HG03520 (cell line): ENCODE results near the gene EP400.

Experiments used
- ATAC-seq: cut with Tn5 transposase; IDR thresholded peaks from one replicate; pipeline ENCODE4 v1.9.1; 2021; ENCODE audit warnings: mild to moderate bottlenecking, moderate library complexity; ENCODE audit not compliant: unreplicated experiment

Gene EP400

GRCh38 chr12:131927110-131928079 is 22.3 kb upstream of the EP400 start:
- ATAC-seq, result no peak

- peak; percentile 4 for ATAC-seq
These were observed 21.5 kb upstream of the EP400 start for GRCh38 chr12:131928080-131928710.

- ATAC-seq, result peak; percentile 58
These were observed 20.8 kb upstream of the EP400 start, which contains the start of gene PUS1 for GRCh38 chr12:131928711-131929580. TSS of gene PUS1 (plus strand) at chr12:131929276. CDS start at chr12:131929723, 447 bp downstream.

GRCh38 chr12:131929581-131930456 is 19.9 kb upstream of the EP400 start:
- no peak for ATAC-seq

GRCh38 chr12:131930510-131930909 is 19.2 kb upstream of the EP400 start:
- ATAC-seq, result no peak

- no peak for ATAC-seq
These were observed 16.4 kb upstream of the EP400 start for GRCh38 chr12:131933387-131933786.

- ATAC-seq, result no peak
These were observed 15.2 kb upstream of the EP400 start for GRCh38 chr12:131934535-131934934.

- ATAC-seq, result no peak
These were observed 11.7 kb upstream of the EP400 start for GRCh38 chr12:131938082-131938481.

- ATAC-seq, result no peak
These were observed 10.7 kb upstream of the EP400 start for GRCh38 chr12:131939007-131939406.

GRCh38 chr12:131940141-131940547 is 9.6 kb upstream of the EP400 start:
- ATAC-seq, result no peak

- no peak for ATAC-seq
These were observed 8.4 kb upstream of the EP400 start for GRCh38 chr12:131941116-131941986.

GRCh38 chr12:131941987-131942341 is 7.8 kb upstream of the EP400 start:
- ATAC-seq, result no peak

GRCh38 chr12:131942671-131943070 is 7.1 kb upstream of the EP400 start:
- no peak for ATAC-seq

GRCh38 chr12:131943389-131943788 is 6.4 kb upstream of the EP400 start:
- ATAC-seq, result no peak

GRCh38 chr12:131943876-131944275 is 5.9 kb upstream of the EP400 start:
- no peak for ATAC-seq

GRCh38 chr12:131944601-131945251 is 5.0 kb upstream of the EP400 start:
- no peak for ATAC-seq

- no peak for ATAC-seq
These were observed 3.0 kb upstream of the EP400 start for GRCh38 chr12:131946757-131947156.

GRCh38 chr12:131947482-131948027 is 2.2 kb upstream of the EP400 start:
- ATAC-seq, result no peak
